Activated naive CD4-positive, alpha-beta T cell treated with anti-CD3 and anti-CD28 coated beads for 36 hours (primary cell): Measurements from ENCODE around the gene ENTPD8. TPM values are rescaled to one million over a fixed set of nuclear protein-coding genes. Genes with fewer than 3 reads are reported as not detected.
"Not testable (repeated sequence)": the region's sequence is repeated elsewhere in the genome, so short reads cannot be mapped to it uniquely, and the experiment has no call there.

Experiments
- CTCF ChIA-PET: fragments of 350-600 bp; sonication (Branson Sonifier 250); formaldehyde crosslinking; loops from one replicate; lab custom pipeline; 2021; ENCODE audit warnings: antibody characterized with exemption; lab: Charles Lee
- DNase-seq: peaks from one replicate; pipeline ENCODE4 v3.0.0-alpha.2; 2020
- H3K27ac Mint-ChIP-seq: one replicate; pipeline ENCODE4 v1.8.0; 2021; ENCODE audit warnings: mild to moderate bottlenecking, mixed read lengths
- H3K27me3 Mint-ChIP-seq: one replicate; pipeline ENCODE4 v1.8.0; 2021; ENCODE audit warnings: low read depth, mixed read lengths
- H3K36me3 Mint-ChIP-seq: one replicate; pipeline ENCODE4 v1.8.0; 2021; ENCODE audit warnings: low read depth, mixed read lengths
- H3K4me1 Mint-ChIP-seq: one replicate; pipeline ENCODE4 v1.8.0; 2021; ENCODE audit warnings: low read depth, mixed read lengths
- H3K4me3 Mint-ChIP-seq: one replicate; pipeline ENCODE4 v1.8.0; 2021; ENCODE audit warnings: mild to moderate bottlenecking, moderate library complexity, mixed read lengths
- H3K9me3 Mint-ChIP-seq: one replicate; pipeline ENCODE4 v1.8.0; 2021; ENCODE audit warnings: mixed read lengths
- intact Hi-C: fragments of 100-400 bp; cut with micrococcal nuclease; formaldehyde crosslinking; loops from one replicate; pipeline ENCODE4 v1.15.1; 2023
- total RNA-seq, 2 experiments: library from RNA; stranded (reverse); gene quantifications; one replicate each; pipeline ENCODE4 v1.2.3, GENCODE V29; 2021

Gene ENTPD8
- total RNA-seq, 2 experiments from 2014 or later, result not detected

DNA sequence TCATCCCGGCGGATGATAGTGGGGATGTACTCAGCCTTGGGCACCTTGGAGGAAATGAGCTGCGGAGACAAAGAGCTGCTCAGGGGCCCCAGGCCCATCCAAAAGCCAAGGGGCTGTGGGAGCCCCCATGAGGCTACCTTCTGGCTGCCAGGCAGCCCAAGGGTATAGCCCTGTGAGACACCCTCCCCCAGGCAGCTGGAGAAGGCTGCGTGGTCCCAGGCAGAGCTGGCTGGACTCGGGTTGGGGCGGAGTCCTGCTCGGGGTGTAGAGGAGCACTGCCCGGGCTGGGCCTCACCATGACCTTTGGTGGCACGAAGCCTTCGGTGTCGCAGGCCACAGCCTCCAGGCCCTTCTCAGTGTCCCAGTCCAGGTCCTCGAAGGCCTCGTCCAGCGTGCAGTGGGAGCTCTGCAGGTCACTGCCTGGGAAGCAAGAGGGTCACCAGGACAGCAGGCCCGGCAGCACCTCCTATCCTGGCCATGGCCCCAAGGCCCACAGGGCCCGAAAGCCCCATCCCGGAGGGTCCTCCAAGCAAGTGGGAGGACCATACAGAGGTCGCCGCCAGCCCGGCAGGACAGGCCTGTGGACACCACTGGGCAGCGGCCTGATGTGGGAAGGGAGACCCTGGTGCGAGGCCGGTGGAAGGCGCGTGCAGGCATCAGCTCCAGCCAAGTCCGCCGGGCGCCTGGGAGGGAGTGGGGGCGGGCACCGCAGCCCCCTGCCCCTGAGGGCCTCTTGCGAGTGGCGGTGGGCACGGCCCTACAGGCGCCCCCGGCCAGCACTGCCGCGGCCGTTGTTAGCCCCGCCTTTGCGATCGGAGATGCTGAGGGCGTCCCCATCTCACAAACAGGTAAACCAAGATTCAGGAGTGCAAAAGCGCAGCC lies 11.8 kb upstream of the ENTPD8 start:
- peaks cover 16% of the 10 kb centered on the region for H3K36me3 Mint-ChIP-seq
- H3K9me3 Mint-ChIP-seq, result no peaks in the 10 kb centered on the region
- H3K27ac Mint-ChIP-seq, result no peak overlapping the region
- no peaks in the 10 kb centered on the region for H3K27me3 Mint-ChIP-seq
- no peak overlapping the region for H3K4me3 Mint-ChIP-seq
- CTCF ChIA-PET, result no interaction called here
- peaks cover 44% of the 10 kb centered on the region for H3K4me1 Mint-ChIP-seq
- no peak for DNase-seq
- intact Hi-C loops, result loop anchor here (5.0 kb wide), 1 partner anchor 301 kb away; no protein-coding TSS in a partner anchor

DNA sequence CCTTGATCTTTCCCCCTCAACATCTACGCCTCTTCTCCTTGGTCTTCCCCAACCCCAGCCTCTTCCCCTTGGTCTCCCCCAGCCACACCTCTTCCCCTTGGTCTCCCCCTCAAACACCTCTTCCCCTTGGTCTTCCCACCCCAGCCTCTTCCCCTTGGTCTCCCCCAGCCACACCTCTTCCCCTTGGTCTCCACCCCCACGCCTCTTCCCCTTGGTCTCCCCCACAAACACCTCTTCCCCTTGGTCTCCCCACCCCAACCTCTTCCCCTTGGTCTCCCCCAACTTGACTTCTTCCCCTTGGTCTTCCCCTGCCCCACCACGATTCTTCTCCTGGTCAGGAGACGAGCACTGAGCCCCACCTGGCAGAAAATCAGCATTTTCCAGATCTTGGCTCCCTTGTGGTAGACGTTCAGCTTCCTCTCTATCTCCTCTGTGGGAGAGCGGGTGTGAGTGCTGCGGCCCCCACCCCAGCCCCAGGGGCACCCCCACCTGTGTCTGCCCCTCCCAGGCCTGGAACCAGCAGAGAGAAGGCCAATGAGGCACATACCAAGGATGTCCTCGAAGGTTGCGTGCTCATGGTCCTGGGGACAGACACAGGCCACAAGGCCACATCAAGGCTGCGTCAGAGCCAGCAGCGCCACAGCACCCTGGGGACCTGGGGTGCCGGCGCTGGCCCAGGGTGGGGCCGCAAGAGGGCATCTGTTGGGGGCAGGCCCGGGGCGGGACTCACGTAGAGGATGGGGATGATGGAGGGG lies 11.0 kb upstream of the ENTPD8 start:
- Mint-ChIP-seq H3K36me3 (peaks cover 16% of the 10 kb centered on the region), H3K9me3 (no peaks in the 10 kb centered on the region), H3K4me3 (no peak overlapping the region), H3K4me1 (peaks cover 44% of the 10 kb centered on the region), H3K27ac (no peak overlapping the region), H3K27me3 (no peaks in the 10 kb centered on the region)
- DNase-seq, result no peak
- CTCF ChIA-PET, result no interaction called here
- intact Hi-C loops, result loop anchor here (5.0 kb wide), 1 partner anchor 300 kb away; no protein-coding TSS in a partner anchor

DNA sequence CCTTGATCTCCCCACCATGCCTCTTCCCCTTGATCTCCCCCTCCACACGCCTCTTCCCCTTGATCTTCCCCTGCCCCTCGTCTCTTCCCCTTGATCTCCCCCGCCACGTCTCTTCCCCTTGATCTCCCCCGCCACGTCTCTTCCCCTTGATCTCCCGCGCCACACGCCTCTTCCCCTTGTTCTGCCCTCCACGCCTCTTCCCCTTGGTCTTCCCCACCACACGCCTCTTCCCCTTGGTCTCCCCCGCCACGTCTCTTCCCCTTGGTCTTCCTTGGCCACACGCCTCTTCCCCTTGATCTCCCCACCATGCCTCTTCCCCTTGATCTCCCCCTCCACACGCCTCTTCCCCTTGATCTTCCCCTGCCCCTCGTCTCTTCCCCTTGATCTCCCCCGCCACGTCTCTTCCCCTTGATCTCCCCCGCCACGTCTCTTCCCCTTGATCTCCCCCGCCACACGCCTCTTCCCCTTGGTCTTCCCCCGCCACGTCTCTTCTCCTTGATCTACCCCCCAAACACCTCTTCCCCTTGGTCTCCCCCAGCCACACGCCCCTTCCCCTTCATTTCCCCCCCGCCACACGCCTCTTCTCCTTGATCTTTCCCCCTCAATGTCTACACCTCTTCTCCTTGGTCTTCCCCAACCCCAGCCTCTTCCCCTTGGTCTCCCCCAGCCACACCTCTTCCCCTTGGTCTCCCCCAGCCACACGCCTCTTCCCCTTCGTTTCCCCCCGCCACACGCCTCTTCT lies 10.3 kb upstream of the ENTPD8 start:
- peaks cover 15% of the 10 kb centered on the region for H3K36me3 Mint-ChIP-seq
- CTCF ChIA-PET, H3K4me3 Mint-ChIP-seq, DNase-seq, H3K9me3 Mint-ChIP-seq, H3K27me3 Mint-ChIP-seq, H3K27ac Mint-ChIP-seq: not testable (repeated sequence)
- intact Hi-C loops, result loop anchor here (5.0 kb wide), 1 partner anchor 299 kb away; no protein-coding TSS in a partner anchor
- peaks cover 39% of the 10 kb centered on the region for H3K4me1 Mint-ChIP-seq

DNA sequence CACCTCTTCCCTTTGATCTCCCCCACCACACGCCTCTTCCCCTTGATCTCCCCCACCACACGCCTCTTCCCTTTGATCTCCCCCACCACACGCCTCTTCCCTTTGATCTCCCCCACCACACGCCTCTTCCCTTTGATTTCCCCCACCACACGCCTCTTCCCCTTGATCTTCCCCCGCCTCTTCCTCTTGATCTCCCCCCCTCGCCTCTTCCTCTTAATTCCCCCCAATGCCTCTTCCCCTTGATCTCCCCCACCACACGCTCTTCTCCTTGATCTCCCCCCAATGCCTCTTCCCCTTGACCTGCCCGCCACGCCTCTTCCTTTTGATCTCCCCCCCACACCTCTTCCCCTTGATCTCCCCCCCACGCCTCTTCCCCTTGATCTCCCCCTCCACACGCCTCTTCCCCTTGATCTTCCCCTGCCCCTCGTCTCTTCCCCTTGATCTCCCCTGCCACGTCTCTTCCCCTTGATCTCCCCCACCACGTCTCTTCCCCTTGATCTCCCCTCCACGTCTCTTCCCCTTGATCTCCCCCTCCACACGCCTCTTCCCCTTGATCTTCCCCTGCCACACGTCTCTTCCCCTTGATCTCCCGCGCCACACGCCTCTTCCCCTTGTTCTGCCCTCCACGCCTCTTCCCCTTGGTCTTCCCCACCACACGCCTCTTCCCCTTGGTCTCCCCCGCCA lies 9.5 kb upstream of the ENTPD8 start:
- Mint-ChIP-seq H3K36me3 (peaks cover 13% of the 10 kb centered on the region), H3K4me1 (peaks cover 39% of the 10 kb centered on the region)
- H3K4me3 Mint-ChIP-seq, H3K27me3 Mint-ChIP-seq, H3K9me3 Mint-ChIP-seq, H3K27ac Mint-ChIP-seq, CTCF ChIA-PET, DNase-seq: not testable (repeated sequence)
- intact Hi-C loops, result loop anchor here (5.0 kb wide), 1 partner anchor 298 kb away; no protein-coding TSS in a partner anchor

DNA sequence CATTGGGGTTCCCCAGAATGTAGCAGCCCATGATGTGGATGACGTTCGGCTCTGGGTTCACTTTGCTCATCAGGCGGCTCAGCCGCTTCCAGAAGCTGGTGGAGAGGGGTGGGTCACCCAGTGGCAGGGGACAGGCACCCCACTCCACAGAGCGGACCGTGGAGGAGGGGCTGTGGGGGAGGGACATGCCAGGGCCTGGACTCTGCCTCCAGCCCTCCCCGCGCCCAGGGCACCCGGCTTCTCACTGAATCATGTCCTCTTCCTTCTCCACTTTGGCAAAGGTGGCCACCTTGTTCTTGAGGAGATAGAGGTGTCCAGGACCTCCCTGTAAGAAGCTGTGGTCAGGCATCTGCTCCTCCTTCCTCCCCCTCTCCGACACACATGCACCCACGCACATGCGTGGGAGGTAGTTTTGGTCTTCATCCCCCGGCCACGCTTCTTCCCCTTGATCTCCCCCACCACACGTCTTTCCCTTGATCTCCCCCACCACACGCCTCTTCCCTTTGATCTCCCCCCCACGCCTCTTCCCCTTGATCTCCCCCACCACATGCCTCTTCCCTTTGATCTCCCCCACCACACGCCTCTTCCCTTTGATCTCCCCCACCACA lies 8.9 kb upstream of the ENTPD8 start:
- peaks cover 39% of the 10 kb centered on the region for H3K4me1 Mint-ChIP-seq
- H3K9me3 Mint-ChIP-seq, result no peaks in the 10 kb centered on the region
- CTCF ChIA-PET, result no interaction called here
- DNase-seq, result no peak
- H3K27me3 Mint-ChIP-seq, result no peaks in the 10 kb centered on the region
- H3K36me3 Mint-ChIP-seq, result peaks cover 13% of the 10 kb centered on the region
- intact Hi-C loops, result loop anchor here (5.0 kb wide), 1 partner anchor 298 kb away; no protein-coding TSS in a partner anchor
- no peak overlapping the region for H3K4me3 Mint-ChIP-seq
- H3K27ac Mint-ChIP-seq, result no peak overlapping the region

DNA sequence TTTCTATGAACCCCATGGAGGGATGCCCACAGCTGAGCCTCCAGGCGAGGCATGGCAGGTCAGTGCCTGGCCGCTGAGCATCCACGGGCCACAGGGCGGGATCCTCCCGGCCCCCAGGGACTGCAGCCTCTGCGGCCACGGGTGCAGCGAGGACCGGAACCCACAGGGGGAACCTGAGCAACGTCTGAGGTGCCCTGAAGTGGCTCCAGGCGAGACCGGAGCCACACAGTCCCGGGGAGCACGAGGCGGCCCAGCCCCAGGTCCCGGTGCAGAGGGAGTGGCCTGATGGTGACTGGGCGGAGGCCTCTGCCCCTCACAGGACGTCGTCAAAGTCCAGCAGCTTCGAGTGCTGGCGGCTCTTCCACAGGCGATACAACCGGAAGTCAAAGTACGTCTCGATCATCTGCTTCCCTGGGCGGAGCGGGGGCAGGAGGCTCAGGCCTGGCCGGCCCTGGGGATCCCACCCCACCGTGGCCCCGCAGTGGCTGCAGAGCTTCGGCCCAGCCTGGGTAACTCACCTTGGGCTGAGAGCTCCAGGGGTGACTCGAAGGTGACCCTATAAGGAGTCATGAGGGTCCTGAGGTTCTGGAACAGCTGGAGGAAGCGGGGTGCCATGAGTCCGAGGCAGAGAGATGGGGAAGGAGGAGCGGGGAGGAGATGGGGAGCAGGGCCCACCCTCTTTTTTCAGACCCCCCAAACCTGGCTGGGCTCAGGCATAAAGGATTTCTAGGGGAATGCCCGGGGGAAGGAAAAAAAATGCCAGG lies 8.1 kb upstream of the ENTPD8 start:
- Mint-ChIP-seq H3K27ac (no peak overlapping the region), H3K4me1 (peaks cover 31% of the 10 kb centered on the region), H3K36me3 (peaks cover 9% of the 10 kb centered on the region), H3K9me3 (no peaks in the 10 kb centered on the region), H3K4me3 (no peak overlapping the region), H3K27me3 (no peaks in the 10 kb centered on the region)
- CTCF ChIA-PET, result no interaction called here
- DNase-seq, result no peak
- intact Hi-C loops, result no loop called here

DNA sequence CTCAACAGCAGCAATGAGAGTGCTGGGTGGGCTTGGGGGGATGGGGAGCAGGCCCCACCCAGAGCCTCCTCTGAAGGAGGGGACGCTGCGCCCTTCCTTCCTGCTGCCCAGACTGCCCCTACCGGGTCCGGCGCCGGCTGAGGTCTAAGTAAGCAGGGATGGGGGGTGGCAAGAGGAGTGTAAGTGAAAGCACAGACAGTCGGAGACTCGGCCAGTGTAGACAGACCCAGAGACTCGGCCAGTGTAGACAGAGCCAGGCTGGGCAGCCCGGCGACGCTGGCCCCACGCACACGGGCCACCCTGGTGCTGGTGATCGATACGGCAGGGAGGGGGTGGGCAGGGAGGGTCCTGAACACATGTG lies 7.4 kb upstream of the ENTPD8 start:
- CTCF ChIA-PET, result no interaction called here
- peaks cover 28% of the 10 kb centered on the region for H3K4me1 Mint-ChIP-seq
- H3K4me3 Mint-ChIP-seq, result no peak overlapping the region
- peaks cover under 1% of the 10 kb centered on the region for H3K27me3 Mint-ChIP-seq
- intact Hi-C loops, result no loop called here
- DNase-seq, result no peak
- H3K9me3 Mint-ChIP-seq, result no peaks in the 10 kb centered on the region
- peaks cover 7% of the 10 kb centered on the region for H3K36me3 Mint-ChIP-seq
- H3K27ac Mint-ChIP-seq, result no peak overlapping the region

DNA sequence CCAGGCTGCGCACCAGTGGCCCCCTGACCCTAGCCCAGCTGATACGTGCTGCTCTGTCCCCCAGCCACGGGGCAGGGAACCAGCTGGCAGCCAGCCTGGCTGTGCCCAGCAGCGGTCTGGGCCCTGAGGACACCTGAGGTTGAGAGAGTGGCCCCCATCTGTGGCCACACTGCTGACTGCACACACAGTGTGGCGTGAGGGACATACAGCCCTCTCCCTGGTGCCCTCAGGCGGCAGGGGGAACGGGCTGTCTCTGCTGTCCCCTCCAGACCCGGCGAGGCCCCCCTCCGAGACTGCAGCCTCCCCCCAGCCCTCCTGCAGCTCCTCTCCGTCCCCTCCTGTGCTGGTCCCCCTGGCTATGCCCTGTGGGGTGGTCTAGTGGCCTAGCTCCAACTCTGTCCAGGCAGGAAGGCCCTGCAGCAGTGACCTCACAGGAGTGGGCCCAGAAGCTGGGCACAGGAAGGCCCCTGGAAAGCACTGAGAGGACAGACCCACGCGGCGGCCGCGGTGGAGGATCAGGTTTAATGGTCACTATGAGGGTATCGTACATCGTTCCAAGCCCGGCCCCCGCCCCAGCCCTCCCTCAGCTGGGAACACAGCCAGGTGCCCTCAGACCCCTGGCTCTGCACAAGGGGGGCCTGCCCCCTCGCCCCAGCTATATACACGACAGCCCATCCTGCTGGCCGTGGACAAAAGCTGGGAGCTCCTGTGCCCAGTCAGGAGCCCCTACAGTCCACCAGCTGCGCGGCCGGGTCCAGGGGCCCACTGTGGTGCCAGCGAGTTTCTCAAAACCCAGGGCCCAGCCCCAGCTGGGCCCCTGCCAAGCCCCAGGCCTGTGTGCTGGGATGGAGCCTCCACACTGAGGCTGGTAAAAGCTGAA lies 6.8 kb upstream of the ENTPD8 start:
- intact Hi-C loops, result no loop called here
- CTCF ChIA-PET, result no interaction called here
- Mint-ChIP-seq H3K4me3 (no peak overlapping the region), H3K27me3 (peaks cover 2% of the 10 kb centered on the region), H3K36me3 (peaks cover 6% of the 10 kb centered on the region), H3K27ac (no peak overlapping the region), H3K4me1 (peaks cover 24% of the 10 kb centered on the region), H3K9me3 (no peaks in the 10 kb centered on the region)
- DNase-seq, result no peak

DNA sequence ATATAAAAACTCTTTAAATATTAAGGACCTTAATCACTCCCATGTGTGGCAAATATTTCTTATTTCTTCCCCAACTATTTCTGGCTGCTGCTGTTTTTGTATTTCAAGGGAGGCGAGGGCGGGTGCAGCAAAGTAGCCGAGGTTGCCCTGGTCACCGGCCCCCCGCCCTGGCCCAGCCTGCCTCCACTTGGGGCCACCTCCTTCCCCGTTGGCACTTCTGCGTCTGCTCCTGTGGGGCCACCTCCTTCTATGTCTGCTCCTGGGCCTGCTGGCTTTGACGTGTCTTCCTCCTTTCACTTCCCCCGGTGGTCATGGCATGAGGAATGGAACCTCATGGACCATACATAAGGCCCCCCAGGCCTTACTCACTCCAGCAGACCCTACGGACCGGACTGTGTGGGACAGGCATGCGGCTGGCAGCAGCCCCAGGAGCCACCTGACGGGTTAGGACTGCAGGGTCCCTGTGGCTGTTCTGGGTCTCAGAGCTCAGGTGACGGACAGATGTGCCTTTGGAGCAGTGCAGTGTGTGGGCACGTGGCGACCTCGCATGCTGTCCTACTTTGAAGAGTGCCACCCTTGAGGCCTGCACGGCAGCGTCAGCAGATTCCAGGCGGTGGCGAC lies 5.8 kb upstream of the ENTPD8 start:
- peaks cover 3% of the 10 kb centered on the region for H3K27me3 Mint-ChIP-seq
- CTCF ChIA-PET, result no interaction called here
- intact Hi-C loops, result no loop called here
- H3K9me3 Mint-ChIP-seq, result no peaks in the 10 kb centered on the region
- no peak for DNase-seq
- H3K36me3 Mint-ChIP-seq, result peaks cover 3% of the 10 kb centered on the region
- peaks cover 17% of the 10 kb centered on the region for H3K4me1 Mint-ChIP-seq
- H3K27ac Mint-ChIP-seq, result no peak overlapping the region
- H3K4me3 Mint-ChIP-seq, result no peak overlapping the region

DNA sequence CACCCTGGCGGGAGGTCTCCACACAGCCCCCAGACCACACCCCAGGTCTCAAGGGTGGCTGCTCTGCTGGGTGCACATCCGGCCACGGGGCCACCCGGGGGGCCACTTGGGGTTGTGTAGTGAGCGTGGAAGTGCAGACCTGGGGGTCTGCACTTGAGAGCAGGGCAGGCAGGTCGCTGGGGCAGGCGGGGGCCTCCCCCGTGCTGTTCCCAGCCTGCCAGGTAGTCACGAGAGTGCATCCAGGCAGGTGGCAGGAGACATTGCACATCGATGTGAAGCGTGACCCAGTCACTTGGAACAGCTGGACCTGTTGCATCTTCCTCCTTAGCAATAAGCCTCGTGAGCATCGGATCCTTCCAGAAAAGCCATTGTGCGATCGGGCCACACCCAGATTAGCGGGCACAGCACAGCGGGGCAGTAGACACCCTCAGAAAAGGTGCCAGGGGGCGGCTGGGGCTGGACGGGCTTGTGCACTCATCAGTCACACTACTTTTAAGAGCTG lies 4.8 kb upstream of the ENTPD8 start:
- intact Hi-C loops, result loop anchor here (1.0 kb wide), 2 partner anchors 23 to 152 kb away; partner anchors contain the start of genes EXD3 and NOXA1
- no peak overlapping the region for H3K27ac Mint-ChIP-seq
- H3K4me3 Mint-ChIP-seq, result no peak overlapping the region
- no peak for DNase-seq
- H3K36me3 Mint-ChIP-seq, result peaks cover 3% of the 10 kb centered on the region
- H3K27me3 Mint-ChIP-seq, result peaks cover 5% of the 10 kb centered on the region
- CTCF ChIA-PET, result interaction anchor here (1.6 kb wide), 1 partner anchor 23 kb away, joined by 6 read pairs; the partner anchor contains the start of genes EXD3 and NOXA1
- no peaks in the 10 kb centered on the region for H3K9me3 Mint-ChIP-seq
- H3K4me1 Mint-ChIP-seq, result peaks cover 15% of the 10 kb centered on the region
